HG03520 (cell line): ENCODE results near the gene CHML.
"Not testable (repeated sequence)": the region's sequence is repeated elsewhere in the genome, so short reads cannot be mapped to it uniquely, and the experiment has no call there.

Experiments
- ATAC-seq: cut with Tn5 transposase; IDR thresholded peaks from one replicate; pipeline ENCODE4 v1.9.1; 2021; ENCODE audit warnings: mild to moderate bottlenecking, moderate library complexity; ENCODE audit not compliant: unreplicated experiment

Gene CHML

GRCh38 chr1:241640149-241640866 is at the start of gene CHML, which contains the start of gene OPN3:
Gene CHML, minus strand, starts transcription at chr1:241640369. Its CDS starts 4,603 bp downstream, at chr1:241635766.
Gene OPN3, minus strand, starts transcription at chr1:241640369. Its CDS starts 115 bp downstream, at chr1:241640254.
- peak; percentile 88 for ATAC-seq

GRCh38 chr1:241688940-241689368 is 48.8 kb upstream of the CHML start:
- ATAC-seq = no peak

GRCh38 chr1:241684108-241684507 is 43.9 kb upstream of the CHML start:
- no peak for ATAC-seq

GRCh38 chr1:241682921-241683320 is 42.8 kb upstream of the CHML start:
- no peak for ATAC-seq

GRCh38 chr1:241681861-241682448 is 41.8 kb upstream of the CHML start:
- not testable (repeated sequence) for ATAC-seq

- no peak for ATAC-seq
These were observed 39.8 kb upstream of the CHML start for GRCh38 chr1:241679961-241680360.

- ATAC-seq = no peak
These were observed 39.2 kb upstream of the CHML start for GRCh38 chr1:241679404-241679803.

- no peak for ATAC-seq
These were observed 38.4 kb upstream of the CHML start for GRCh38 chr1:241678536-241678935.

GRCh38 chr1:241677201-241677600 is 37.0 kb upstream of the CHML start:
- ATAC-seq = peak; percentile 96

GRCh38 chr1:241675983-241676382 is 35.8 kb upstream of the CHML start:
- ATAC-seq = no peak

GRCh38 chr1:241674805-241675384 is 34.7 kb upstream of the CHML start:
- no peak for ATAC-seq

GRCh38 chr1:241672301-241672700 is 32.1 kb upstream of the CHML start:
- no peak for ATAC-seq

- ATAC-seq = no peak
These were observed 26.2 kb upstream of the CHML start for GRCh38 chr1:241666419-241666818.

- no peak for ATAC-seq
These were observed 20.3 kb upstream of the CHML start for GRCh38 chr1:241660424-241660972.

- not testable (repeated sequence) for ATAC-seq
These were observed 18.8 kb upstream of the CHML start for GRCh38 chr1:241659016-241659415.

GRCh38 chr1:241658081-241658793 is 18.1 kb upstream of the CHML start:
- no peak for ATAC-seq

GRCh38 chr1:241654641-241655040 is 14.5 kb upstream of the CHML start:
- no peak for ATAC-seq

- no peak for ATAC-seq
These were observed 13.8 kb upstream of the CHML start for GRCh38 chr1:241654019-241654418.

- no peak for ATAC-seq
These were observed 11.8 kb upstream of the CHML start, which contains the start of gene WDR64 for GRCh38 chr1:241652012-241652411. Gene WDR64, plus strand, starts transcription at chr1:241652281. Its CDS starts 204 bp downstream, at chr1:241652485.

GRCh38 chr1:241648159-241648558 is 8.0 kb upstream of the CHML start:
- ATAC-seq = no peak

GRCh38 chr1:241647658-241648057 is 7.5 kb upstream of the CHML start:
- ATAC-seq = no peak
